Peyer's patch (tissue), 4 donors: ENCODE data around the gene SLC6A5.

Experiments
- POLR2A ChIP-seq, 2 donors: fragments of 450-650 bp; IDR thresholded peaks; one replicate each; pipeline ENCODE4 v1.5.1; 2017; ENCODE audit warnings: antibody characterized with exemption in 2 of 2, mild to moderate bottlenecking in 2 of 2, moderate library complexity in 2 of 2
- TF ChIP-seq, protein P1 (sequence below), 6 experiments: fragments of 450-650 bp in 4 of 6; fragments of 200-600 bp in 2 of 6; sonication (generic) in 1 of 6; IDR thresholded peaks; one replicate each; pipeline ENCODE4 v1.5.1; 2017 to 2019; ENCODE audit warnings: antibody characterized with exemption in 6 of 6, mild to moderate bottlenecking in 3 of 6, moderate library complexity in 1 of 6

DNA sequence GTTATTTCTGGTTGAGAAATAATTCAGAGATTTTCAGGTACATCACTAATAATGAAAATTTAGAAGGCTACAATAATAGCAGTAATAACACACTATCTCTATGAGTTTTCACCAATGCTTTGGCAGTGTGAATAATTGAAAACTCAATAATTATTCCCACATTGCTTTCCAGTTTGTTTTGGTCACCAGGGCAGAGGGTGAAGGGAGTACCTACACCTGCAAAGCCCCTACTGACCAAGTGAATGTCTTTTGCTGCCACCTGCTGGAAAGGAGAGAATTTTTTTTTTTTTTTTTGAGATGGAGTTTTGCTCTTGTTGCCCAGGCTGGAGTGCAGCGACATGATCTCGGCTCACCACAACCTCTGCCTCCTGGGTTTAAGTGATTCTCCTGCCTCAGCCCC is 73.2 kb downstream of the SLC6A5 start:
- TF ChIP-seq, protein P1, sequence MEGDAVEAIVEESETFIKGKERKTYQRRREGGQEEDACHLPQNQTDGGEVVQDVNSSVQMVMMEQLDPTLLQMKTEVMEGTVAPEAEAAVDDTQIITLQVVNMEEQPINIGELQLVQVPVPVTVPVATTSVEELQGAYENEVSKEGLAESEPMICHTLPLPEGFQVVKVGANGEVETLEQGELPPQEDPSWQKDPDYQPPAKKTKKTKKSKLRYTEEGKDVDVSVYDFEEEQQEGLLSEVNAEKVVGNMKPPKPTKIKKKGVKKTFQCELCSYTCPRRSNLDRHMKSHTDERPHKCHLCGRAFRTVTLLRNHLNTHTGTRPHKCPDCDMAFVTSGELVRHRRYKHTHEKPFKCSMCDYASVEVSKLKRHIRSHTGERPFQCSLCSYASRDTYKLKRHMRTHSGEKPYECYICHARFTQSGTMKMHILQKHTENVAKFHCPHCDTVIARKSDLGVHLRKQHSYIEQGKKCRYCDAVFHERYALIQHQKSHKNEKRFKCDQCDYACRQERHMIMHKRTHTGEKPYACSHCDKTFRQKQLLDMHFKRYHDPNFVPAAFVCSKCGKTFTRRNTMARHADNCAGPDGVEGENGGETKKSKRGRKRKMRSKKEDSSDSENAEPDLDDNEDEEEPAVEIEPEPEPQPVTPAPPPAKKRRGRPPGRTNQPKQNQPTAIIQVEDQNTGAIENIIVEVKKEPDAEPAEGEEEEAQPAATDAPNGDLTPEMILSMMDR (IDR thresholded peaks at IDR 0.05) = peak in 2 of 6 experiments; percentile 15 to 16
- no peak for TF ChIP-seq POLR2A (IDR thresholded peaks at IDR 0.05)
